ENCODE measurements around the gene B3GNT9. TPM values are rescaled to one million over a fixed set of nuclear protein-coding genes. Genes with fewer than 3 reads are reported as not detected.

Gene B3GNT9
- total RNA-seq, 1 donor from 2014 or later = 1.6 TPM

GRCh38 chr16:67116388-67117311 lies 34.1 kb downstream of the B3GNT9 start:
- peak; percentile 70 for DNase-seq (ENCODE audit: low spot score)
- peak; percentile 57 for ATAC-seq

GRCh38 chr16:67115639-67116038 lies 35.2 kb downstream of the B3GNT9 start:
- DNase-seq (ENCODE audit: low spot score) (no peak), ATAC-seq (no peak)

- ATAC-seq (no peak), DNase-seq (ENCODE audit: low spot score) (no peak)
Measured at GRCh38 chr16:67114793-67115192, 36.0 kb downstream of the B3GNT9 start.

DNA sequence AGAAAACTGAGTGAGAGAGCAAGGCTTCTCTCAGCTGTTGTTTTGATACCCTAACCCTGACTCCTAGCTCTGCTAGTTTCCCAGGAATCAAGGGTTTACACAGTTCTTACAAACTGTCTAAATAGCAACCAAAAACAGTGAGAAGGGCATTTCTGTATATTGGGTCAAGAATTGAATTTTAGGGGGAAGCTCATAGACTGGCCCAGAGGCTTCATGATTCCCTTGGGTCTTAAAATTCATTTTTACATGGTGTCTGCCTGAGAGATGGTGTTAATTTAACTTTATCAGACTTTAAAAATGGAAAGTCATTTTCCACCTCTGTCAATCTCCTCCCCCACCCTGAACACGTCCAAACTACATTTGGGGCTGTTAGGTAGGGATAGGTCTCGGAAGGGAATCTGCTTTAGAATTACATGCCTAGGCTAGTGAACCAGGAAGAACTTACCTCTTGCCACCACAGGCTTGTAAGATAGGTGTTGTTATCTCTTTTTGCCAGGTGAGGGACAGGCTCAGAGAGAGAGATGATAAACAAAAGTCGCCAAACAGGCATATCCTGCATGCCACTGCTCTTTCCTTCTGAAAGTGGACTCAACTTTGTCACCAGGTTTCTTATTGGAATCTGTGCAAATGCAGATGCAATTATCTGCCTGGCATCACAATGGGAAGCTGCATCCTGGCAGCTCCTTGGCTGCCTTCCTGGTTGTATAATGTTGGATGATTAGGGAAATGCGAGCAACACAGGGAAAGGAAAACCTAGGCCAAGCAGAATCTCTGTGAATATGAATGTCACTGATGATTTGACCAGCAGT lies 38.0 kb downstream of the B3GNT9 start:
- no peak for ATAC-seq
- DNase-seq (ENCODE audit: low spot score) = peak; percentile 42

DNA sequence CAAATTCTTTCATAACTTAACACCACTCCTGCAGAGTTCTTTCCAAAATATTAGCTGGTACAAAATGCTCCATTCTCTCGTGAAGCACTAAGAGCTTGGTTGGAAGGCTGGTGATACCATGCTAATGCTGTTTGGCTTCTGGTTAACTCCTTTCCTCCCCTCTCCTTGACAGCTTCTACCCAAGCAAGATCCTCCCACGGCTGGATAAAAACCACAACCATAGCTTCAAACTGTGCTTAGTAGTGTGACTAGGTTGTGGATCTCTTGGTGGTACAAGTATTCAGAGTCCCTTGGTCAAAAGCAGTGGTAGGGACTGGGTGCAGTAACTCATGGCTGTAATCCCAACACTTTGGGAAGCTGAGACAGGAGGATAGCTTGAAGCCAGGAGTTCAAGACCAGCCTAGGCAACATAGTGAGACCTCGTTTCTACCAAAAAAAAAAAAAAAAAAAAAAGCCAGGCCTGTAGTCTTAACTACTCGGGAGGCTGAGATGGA lies 38.8 kb downstream of the B3GNT9 start:
- peak; percentile 26 for DNase-seq (ENCODE audit: low spot score)
- ATAC-seq = no peak

DNA sequence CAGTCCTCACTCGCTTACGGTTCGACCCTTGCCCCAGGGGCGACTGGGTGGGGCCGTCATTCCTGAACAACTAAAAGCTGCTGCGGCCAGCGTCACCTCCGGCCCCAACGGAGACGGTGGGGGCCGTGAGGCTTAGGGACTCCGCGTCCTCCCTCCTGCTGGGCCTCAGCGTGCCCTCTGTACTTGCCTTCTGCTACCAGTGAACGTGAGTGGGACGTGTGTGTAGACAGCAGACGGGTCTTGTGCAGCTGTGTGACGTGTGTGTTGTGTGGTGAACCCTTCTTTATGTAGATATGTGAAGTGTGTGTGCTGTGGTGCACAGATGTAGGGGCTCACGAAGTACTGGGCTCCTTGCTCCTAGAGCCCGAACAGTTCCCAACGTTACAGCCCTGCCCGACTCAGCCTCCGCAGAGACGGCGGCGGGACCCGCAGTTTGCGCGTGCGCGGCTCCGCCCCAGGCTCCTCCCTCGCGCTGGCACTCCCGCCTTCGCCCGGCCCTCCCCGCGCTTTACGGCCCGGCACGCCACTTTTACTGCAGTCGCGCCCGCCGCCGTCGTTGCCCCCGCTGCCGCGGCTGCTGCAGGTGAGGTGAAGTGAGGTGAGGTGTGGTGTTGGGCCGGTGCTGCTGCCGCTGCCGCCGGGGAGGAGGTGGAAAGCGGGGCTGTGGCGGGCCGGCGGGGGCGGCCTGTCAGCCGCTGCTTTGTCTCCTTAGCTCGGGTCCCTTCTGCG lies 41.2 kb downstream of the B3GNT9 start, which contains the start of gene PHAF1:
PHAF1 (plus strand) TSS at position 535 of the 729 bp plus-strand sequence. CDS start 235 bp downstream, outside the sequence.
- peak; percentile 97 for DNase-seq (ENCODE audit: low spot score)
- peak; percentile 87 for ATAC-seq

- DNase-seq (ENCODE audit: low spot score) (no peak), ATAC-seq (no peak)
Measured at GRCh38 chr16:67108931-67109406, 41.8 kb downstream of the B3GNT9 start.

- no peak for ATAC-seq
- no peak for DNase-seq (ENCODE audit: low spot score)
Measured at GRCh38 chr16:67108489-67108888, 42.3 kb downstream of the B3GNT9 start.

DNA sequence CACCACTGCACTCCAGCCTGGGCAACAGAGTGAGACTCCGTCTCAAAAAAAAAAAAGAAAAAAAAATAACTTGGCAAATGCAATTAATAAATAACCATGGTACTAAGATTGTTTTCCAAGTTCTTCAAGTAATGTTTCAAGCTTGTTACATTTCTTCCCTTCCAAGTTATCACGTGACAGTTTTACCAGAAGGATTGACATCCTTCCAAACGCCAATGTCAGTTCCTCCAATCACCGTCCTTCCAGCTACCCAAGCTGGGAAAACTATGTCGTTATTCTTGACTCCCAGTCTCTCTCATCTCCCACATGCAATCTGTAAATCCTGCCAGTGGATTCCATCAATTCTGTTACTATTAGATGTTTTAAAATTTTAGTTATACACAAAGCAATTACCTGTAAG lies 44.9 kb downstream of the B3GNT9 start:
- DNase-seq (ENCODE audit: low spot score) (no peak), ATAC-seq (no peak)

GRCh38 chr16:67105246-67105645 lies 45.6 kb downstream of the B3GNT9 start:
- no peak for DNase-seq (ENCODE audit: low spot score)
- no peak for ATAC-seq

DNA sequence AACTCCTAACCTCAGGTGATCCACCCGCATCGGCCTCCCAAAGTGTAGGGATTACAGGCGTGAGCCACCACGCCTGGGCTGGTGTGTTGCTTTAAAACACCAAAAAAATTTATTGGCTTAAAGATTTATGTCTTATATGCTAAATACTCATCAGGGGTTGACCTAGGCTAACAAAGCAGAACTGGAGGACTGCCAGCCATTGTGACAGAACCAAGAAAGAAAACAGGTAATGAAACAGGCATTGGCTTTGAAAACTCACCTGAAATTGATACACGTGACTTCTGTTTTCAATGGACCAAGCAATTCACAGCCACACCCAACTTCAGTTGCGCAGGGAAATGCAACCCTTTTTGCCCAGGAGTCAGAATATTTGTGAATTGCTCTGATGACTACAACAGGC lies 46.0 kb downstream of the B3GNT9 start:
- DNase-seq (ENCODE audit: low spot score) (no peak), ATAC-seq (no peak)

- ATAC-seq (peak; percentile 86), DNase-seq (ENCODE audit: low spot score) (no peak)
Measured at GRCh38 chr16:67104061-67104460, 46.7 kb downstream of the B3GNT9 start.

DNA sequence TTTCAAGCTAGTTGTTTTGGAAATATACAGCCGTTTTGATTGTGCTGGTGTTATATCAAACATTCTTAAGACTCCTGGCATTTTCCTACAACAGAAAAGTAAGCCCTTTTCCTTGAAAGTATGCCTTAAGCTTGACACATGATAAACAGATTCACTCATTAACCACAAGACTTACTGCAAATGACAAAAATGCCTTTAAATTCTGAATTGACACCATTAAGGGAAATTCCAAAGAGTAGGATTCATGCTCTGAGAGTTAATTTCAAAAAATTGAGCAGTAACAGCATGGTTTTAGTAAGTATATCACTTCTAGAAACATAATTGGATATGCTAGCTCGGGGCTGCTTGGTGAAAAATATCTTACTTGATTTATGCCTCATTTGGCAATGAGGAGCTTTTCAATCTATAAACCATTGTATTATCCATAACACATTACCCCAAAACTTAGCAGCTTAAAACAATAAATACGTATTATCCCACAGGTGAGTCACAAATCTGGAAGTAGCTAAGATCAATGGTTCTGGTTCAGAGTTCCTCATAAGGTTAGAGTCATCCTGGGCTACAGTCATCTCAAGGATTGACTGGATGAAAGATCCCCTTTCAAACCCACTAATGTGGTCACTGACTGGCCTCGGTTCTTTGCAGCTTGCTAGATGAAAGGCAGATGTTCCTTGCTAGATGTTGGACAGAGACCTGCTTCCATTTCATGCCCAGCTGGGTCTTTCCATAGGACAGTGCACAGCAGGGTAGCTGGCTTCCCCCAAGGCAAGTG lies 49.3 kb downstream of the B3GNT9 start:
- no peak for ATAC-seq

GRCh38 chr16:67100569-67101310 lies 50.1 kb downstream of the B3GNT9 start:
- DNase-seq (ENCODE audit: low spot score) (no peak), ATAC-seq (peak; percentile 33)

More for the DNA sequence above, 49.3 kb downstream of the B3GNT9 start:
- DNase-seq (ENCODE audit: low spot score) = no peak

DNA sequence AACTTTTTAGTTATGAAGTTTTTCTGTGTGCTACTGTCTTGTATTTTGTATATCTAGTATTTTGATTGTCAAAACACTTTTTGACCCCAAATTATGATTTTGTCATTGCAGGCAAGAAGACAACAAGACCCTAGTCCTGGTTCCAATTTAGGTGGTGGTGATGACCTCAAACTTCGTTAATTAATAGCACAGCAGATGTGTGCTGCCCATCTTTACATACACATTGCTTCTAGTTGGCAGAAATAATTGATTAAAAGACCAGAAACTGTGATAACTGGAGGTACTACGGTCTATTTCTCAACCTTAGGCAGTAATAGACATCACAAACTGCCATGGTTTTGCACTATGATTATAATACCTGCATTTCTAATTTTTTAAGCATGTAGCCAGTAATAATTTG lies 52.2 kb downstream of the B3GNT9 start:
- DNase-seq (ENCODE audit: low spot score) = no peak
- no peak for ATAC-seq

Measured in left lobe of liver (tissue), 2 donors.